ENCODE data around the gene VOPP1. TPM values are rescaled to one million over a fixed set of nuclear protein-coding genes. Genes with fewer than 3 reads are reported as not detected.

Gene VOPP1
- total and polyA plus RNA-seq, 12 donors = 10.2 to 60.7 (median 35.5) TPM

DNA sequence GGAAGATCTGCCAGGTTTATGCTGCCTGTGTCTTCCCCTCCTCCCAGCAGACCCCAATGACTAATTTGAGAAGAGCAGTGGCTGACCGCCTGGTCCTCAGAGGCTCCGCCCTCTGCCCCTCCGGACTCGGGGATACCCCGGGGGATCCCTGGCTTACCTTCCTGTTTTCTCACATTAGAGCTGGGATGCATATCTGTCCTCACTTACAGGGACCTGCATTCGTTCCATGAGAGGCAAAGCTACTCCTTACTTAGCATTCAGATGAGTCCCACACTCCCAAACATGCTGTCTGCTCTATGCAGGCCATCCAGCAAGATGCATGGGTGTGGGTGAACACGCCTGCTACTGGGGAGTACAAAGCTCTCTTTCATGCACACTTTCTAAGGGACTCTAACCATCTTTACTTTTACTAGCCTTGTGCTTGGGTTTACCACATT is 24.0 kb downstream of the VOPP1 start:
- 75 to 90% (median 83%) methylated on average over 7 of the region's 7 CpGs for WGBS, 4 donors
- intact Hi-C loops (cut with DNase I) = no loop called here
- Histone ChIP-seq H3K4me3 (no peak overlapping the region), H3K27ac (no peak overlapping the region), H3K36me3 (replicated peaks in 1 of 2) (no peaks in the 10 kb centered on the region), H3K4me1 (replicated peaks in 1 of 2) (peaks cover 15 to 36% of the 10 kb centered on the region in 2 donors), H3K9me3 (replicated peaks in 1 of 3) (no peaks in the 10 kb centered on the region), H3K27me3 (no peaks in the 10 kb centered on the region)
- TF ChIP-seq, protein P1, sequence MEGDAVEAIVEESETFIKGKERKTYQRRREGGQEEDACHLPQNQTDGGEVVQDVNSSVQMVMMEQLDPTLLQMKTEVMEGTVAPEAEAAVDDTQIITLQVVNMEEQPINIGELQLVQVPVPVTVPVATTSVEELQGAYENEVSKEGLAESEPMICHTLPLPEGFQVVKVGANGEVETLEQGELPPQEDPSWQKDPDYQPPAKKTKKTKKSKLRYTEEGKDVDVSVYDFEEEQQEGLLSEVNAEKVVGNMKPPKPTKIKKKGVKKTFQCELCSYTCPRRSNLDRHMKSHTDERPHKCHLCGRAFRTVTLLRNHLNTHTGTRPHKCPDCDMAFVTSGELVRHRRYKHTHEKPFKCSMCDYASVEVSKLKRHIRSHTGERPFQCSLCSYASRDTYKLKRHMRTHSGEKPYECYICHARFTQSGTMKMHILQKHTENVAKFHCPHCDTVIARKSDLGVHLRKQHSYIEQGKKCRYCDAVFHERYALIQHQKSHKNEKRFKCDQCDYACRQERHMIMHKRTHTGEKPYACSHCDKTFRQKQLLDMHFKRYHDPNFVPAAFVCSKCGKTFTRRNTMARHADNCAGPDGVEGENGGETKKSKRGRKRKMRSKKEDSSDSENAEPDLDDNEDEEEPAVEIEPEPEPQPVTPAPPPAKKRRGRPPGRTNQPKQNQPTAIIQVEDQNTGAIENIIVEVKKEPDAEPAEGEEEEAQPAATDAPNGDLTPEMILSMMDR (IDR thresholded peaks at IDR 0.05) = no peak
- no peak for TF ChIP-seq POLR2A (IDR thresholded peaks at IDR 0.05)
- DNase-seq = no peak

DNA sequence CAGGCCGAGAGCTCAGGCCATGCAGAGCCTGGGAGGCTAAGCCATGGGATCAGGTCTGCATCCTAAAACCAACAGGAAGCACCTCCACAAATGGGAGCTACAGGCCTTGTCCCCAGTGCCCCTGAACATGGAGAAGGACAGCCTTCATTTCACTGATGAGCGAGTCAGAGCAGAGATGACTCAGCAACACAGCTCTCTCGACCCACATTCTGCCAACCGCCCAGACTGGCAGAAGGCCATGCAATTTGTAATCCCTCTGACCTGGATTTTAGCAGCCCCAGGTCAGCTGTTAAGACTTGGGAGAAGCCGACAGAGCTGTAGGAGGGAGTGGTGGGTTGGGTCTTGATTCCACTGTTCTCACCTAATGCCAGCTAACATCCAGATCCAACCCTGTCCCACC is 25.5 kb downstream of the VOPP1 start:
- Histone ChIP-seq H3K27ac (peak overlapping the region in 4 of 5 donors; percentile 19 to 68 (median 56)), H3K36me3 (replicated peaks in 1 of 2) (no peaks in the 10 kb centered on the region), H3K9me3 (replicated peaks in 1 of 3) (no peaks in the 10 kb centered on the region), H3K4me1 (replicated peaks in 1 of 2) (peaks cover 15 to 28% of the 10 kb centered on the region in 2 donors), H3K4me3 (no peak overlapping the region), H3K27me3 (no peaks in the 10 kb centered on the region)
- 17 to 24% (median 21%) methylated on average over 3 to 5 of the region's 5 CpGs for WGBS, 4 donors
- TF ChIP-seq, protein P1 (IDR thresholded peaks at IDR 0.05) = no peak
- peak in 1 of 2 donors; percentile 12 for TF ChIP-seq POLR2A (IDR thresholded peaks at IDR 0.05)
- peak; percentile 91 to 97 (median 94) for DNase-seq
- intact Hi-C loops (cut with DNase I) = no loop called here

DNA sequence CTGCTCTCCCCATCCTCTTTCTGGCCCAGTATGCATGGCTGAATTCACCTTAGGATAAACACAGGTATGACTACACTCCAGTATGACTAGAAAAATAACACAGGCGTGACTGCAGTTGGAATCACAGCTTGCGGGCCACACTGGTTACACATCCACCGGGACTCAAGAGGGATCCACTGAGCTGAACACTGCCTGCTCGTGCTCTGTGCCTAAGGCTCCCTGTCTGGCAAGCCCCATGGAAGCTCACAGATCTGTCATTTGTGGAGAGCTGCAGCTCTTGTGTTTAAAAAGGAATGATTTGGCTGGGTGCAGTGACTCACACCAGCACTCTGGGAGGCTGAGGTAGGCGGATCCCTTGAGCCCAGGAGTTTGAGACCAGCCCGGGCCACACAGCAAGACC is 26.8 kb downstream of the VOPP1 start:
- Histone ChIP-seq H3K4me3 (no peak overlapping the region), H3K27me3 (no peaks in the 10 kb centered on the region), H3K36me3 (replicated peaks in 1 of 2) (no peaks in the 10 kb centered on the region), H3K9me3 (replicated peaks in 1 of 3) (no peaks in the 10 kb centered on the region), H3K4me1 (replicated peaks in 1 of 2) (peaks cover 15 to 28% of the 10 kb centered on the region in 2 donors), H3K27ac (no peak overlapping the region)
- intact Hi-C loops (cut with DNase I) = no loop called here
- WGBS, 4 donors = 83 to 93% (median 87%) methylated on average over 4 to 6 of the region's 6 CpGs
- TF ChIP-seq, protein P1 (IDR thresholded peaks at IDR 0.05) = no peak
- TF ChIP-seq POLR2A (IDR thresholded peaks at IDR 0.05) = no peak
- peak in 5 of 7 donors; percentile 27 to 77 (median 44) for DNase-seq

DNA sequence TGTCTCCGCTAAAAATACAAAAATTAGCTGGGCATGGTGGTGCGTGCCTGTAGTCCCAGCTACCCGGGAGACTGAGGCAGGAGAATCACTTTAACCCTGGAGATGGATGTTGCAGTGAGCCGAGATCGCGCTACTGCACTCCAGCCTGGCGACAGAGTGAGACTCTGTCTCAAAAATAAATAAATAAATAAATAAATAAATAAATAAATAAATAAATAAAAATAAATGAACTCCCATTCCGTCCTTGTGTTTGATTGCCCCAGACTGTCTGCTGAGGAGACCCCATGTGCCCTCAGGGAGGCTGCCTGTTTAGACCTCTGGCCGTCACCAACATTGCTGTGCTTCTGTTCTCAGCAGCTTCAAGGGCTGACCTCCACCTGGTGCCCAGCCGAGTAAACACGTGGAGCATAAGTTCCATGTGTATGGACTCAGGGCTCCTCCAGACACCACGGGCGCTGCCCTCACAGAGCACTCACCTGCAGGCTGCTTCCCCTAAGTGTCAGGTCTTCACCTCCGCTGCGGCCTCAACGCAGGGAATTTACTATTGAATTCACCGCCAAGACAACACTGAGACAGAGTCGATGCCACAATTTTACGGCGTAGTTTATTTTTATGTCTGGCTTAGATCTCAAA is 32.0 kb downstream of the VOPP1 start:
- no peak overlapping the region for H3K27ac ChIP-seq
- intact Hi-C loops (cut with DNase I) = no loop called here
- TF ChIP-seq, protein P1 (IDR thresholded peaks at IDR 0.05) = no peak
- no peak for TF ChIP-seq POLR2A (IDR thresholded peaks at IDR 0.05)
- H3K27me3 ChIP-seq = no peaks in the 10 kb centered on the region
- H3K4me3 ChIP-seq = no peak overlapping the region
- WGBS, 4 donors = 95 to 97% (median 97%) methylated on average over 20 of the region's 20 CpGs
- no peak for DNase-seq
- H3K4me1 ChIP-seq (replicated peaks in 1 of 2) = peaks cover 0 to 21% of the 10 kb centered on the region in 2 donors
- no peaks in the 10 kb centered on the region for H3K36me3 ChIP-seq (replicated peaks in 1 of 2)
- no peaks in the 10 kb centered on the region for H3K9me3 ChIP-seq (replicated peaks in 1 of 3)
